ENCODE measurements around the gene PPP1R1B.
"Not testable (repeated sequence)": the region's sequence is repeated elsewhere in the genome, so short reads cannot be mapped to it uniquely, and the experiment has no call there.

PPP1R1B gene

GRCh38 chr17:39626171-39627046, at the start of gene PPP1R1B:
Gene PPP1R1B (plus strand): TSS chr17:39626952. CDS start chr17:39627393, 441 bp downstream.
- DNase-seq, result no peak

- DNase-seq, result no peak
Measured at GRCh38 chr17:39578272-39578671, 48.5 kb upstream of the PPP1R1B start.

- DNase-seq, result no peak
Measured at GRCh38 chr17:39579318-39580081, 47.3 kb upstream of the PPP1R1B start.

GRCh38 chr17:39580082-39580468, 46.7 kb upstream of the PPP1R1B start:
- no peak for DNase-seq

GRCh38 chr17:39581071-39581758, 45.5 kb upstream of the PPP1R1B start:
- no peak for DNase-seq

- no peak for DNase-seq
Measured at GRCh38 chr17:39581759-39582085, 45.0 kb upstream of the PPP1R1B start.

- DNase-seq, result no peak
Measured at GRCh38 chr17:39582658-39583057, 44.1 kb upstream of the PPP1R1B start.

- DNase-seq, result not testable (repeated sequence)
Measured at GRCh38 chr17:39590180-39590579, 36.6 kb upstream of the PPP1R1B start.

- peak in 1 of 2 experiments; percentile 34 for DNase-seq
Measured at GRCh38 chr17:39591958-39592954, 34.5 kb upstream of the PPP1R1B start.

- no peak for DNase-seq
Measured at GRCh38 chr17:39593371-39593770, 33.4 kb upstream of the PPP1R1B start.

- no peak for DNase-seq
Measured at GRCh38 chr17:39595294-39595693, 31.5 kb upstream of the PPP1R1B start.

GRCh38 chr17:39595928-39596510, 30.7 kb upstream of the PPP1R1B start:
- DNase-seq, result no peak

GRCh38 chr17:39596543-39597267, 30.0 kb upstream of the PPP1R1B start:
- no peak for DNase-seq

- peak in 1 of 2 experiments; percentile 32 for DNase-seq
Measured at GRCh38 chr17:39597372-39598046, 29.2 kb upstream of the PPP1R1B start.

GRCh38 chr17:39598047-39598481, 28.7 kb upstream of the PPP1R1B start:
- DNase-seq, result no peak

GRCh38 chr17:39598630-39599003, 28.1 kb upstream of the PPP1R1B start:
- no peak for DNase-seq

GRCh38 chr17:39599004-39599664, 27.6 kb upstream of the PPP1R1B start:
- DNase-seq, result no peak

GRCh38 chr17:39599665-39600231, 27.0 kb upstream of the PPP1R1B start:
- DNase-seq, result no peak

GRCh38 chr17:39600288-39600996, 26.3 kb upstream of the PPP1R1B start:
- DNase-seq, result peak in 1 of 2 experiments; percentile 19

Data from cerebellar nuclear complex (tissue), 1 donor.